NCI-H446 treated with DMSO at 0.1 percent for 48 hours (cell line): Measurements from ENCODE around the gene EIF3A.
"Not testable (repeated sequence)": the region's sequence is repeated elsewhere in the genome, so short reads cannot be mapped to it uniquely, and the experiment has no call there.

ENCODE experiments used
- DNase-seq: peaks from one replicate; lab custom pipeline; 2025; lab: John Stamatoyannopoulos, UW

Gene EIF3A, protein sequence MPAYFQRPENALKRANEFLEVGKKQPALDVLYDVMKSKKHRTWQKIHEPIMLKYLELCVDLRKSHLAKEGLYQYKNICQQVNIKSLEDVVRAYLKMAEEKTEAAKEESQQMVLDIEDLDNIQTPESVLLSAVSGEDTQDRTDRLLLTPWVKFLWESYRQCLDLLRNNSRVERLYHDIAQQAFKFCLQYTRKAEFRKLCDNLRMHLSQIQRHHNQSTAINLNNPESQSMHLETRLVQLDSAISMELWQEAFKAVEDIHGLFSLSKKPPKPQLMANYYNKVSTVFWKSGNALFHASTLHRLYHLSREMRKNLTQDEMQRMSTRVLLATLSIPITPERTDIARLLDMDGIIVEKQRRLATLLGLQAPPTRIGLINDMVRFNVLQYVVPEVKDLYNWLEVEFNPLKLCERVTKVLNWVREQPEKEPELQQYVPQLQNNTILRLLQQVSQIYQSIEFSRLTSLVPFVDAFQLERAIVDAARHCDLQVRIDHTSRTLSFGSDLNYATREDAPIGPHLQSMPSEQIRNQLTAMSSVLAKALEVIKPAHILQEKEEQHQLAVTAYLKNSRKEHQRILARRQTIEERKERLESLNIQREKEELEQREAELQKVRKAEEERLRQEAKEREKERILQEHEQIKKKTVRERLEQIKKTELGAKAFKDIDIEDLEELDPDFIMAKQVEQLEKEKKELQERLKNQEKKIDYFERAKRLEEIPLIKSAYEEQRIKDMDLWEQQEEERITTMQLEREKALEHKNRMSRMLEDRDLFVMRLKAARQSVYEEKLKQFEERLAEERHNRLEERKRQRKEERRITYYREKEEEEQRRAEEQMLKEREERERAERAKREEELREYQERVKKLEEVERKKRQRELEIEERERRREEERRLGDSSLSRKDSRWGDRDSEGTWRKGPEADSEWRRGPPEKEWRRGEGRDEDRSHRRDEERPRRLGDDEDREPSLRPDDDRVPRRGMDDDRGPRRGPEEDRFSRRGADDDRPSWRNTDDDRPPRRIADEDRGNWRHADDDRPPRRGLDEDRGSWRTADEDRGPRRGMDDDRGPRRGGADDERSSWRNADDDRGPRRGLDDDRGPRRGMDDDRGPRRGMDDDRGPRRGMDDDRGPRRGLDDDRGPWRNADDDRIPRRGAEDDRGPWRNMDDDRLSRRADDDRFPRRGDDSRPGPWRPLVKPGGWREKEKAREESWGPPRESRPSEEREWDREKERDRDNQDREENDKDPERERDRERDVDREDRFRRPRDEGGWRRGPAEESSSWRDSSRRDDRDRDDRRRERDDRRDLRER (N-terminal part only)

DNA sequence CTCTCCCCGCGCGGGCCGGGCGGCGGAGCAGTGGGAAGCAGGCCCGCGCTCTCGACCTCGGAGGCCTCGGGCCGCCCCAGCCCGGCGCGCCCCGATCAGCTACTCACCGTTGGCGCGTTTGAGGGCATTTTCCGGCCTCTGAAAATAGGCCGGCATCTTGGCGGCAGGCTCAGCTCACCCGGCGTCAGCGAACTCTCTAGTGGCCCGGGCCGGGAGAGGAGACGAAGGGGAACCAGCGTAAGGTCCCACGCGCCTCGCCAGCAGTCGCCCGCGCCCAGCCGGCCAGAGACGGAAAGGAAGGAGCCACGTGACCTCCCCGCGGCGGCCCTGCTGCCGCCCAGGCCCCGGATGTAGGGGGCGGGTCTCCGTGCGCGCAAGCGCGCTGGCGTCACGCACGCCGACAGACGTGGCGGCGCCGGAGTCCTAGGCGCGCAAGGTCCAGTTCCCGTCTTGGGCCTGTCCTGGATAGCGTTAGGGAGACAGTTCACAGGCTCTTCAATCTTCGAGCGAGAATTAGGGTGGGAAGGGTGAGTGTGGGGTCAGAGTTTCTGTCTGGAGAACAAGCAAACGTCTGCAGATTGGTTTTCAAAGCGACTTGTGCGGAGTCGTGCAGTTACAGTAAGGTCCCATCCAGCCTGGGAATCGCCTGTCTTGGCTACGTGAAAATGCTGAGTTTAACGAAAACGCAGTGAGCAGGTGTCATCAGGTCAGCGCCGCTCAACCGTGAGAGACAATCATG is at the start of gene EIF3A:
EIF3A (minus strand) TSS at position 297 of the 739 bp plus-strand sequence; CDS start at position 156, 141 bp downstream.
- DNase-seq, result peak; percentile 71

DNA sequence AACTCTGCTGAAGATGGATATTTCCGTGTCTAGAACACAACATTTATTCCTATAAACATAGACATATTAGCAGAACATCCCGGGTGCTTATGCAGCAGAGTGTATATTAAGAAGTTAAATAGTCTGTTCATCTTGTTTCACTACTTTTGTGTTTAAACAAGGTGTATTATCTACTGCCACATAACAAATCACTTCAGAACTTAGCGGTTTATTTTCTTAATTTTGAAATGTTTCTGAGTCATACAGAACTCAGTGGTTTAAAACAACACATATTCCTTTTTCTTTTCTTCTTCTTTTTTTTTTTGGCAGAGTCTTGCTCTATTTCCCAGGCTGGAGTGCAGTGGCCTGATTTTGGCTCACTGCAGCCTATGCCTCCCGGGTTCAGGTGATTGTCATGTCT is 49.1 kb upstream of the EIF3A start:
- no peak for DNase-seq

- no peak for DNase-seq
Observed at GRCh38 chr10:119125942-119126341, 45.3 kb upstream of the EIF3A start.

- DNase-seq, result no peak
Observed at GRCh38 chr10:119120875-119121274, 40.3 kb upstream of the EIF3A start.

DNA sequence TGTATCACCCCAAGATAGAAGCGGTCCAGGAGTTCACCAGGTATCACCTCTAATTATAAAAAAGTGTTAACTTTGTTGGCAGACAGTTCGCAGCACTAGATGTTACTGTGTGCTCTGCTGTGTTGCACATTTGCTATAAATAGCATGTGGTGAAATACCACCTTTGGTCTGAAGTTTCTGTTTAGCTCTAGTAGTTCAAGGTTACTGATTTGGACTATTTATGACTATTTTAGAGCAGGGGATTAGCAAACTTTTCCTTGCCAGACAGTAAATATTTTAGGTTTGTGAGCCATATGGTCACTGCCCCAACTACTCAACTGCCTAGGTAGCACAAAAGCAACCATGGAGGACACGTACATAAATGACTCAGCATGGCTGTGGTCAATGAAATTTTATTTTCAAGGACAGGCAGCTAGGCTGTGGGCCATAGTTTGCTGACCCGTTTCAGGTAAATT is 39.8 kb upstream of the EIF3A start:
- DNase-seq, result no peak

DNA sequence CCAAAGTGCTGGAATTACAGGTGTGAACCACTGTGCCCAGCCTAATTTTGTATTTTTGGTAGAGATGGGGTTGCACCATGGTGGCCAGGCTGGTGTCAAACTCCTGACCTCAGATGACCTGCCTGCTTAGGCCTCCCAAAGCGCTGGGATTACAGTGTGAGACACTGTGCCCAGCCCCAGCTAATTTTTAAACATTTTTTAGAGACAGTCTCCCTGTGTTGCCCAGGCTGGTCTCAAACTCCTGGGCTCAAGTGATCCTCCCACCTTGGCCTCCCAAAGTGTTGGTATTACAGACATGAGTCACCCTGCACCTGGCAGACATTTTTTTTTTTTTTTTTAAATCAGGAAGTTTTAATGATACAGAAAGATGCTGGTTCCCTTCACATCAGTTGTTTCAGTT is 38.8 kb upstream of the EIF3A start:
- DNase-seq, result no peak

DNA sequence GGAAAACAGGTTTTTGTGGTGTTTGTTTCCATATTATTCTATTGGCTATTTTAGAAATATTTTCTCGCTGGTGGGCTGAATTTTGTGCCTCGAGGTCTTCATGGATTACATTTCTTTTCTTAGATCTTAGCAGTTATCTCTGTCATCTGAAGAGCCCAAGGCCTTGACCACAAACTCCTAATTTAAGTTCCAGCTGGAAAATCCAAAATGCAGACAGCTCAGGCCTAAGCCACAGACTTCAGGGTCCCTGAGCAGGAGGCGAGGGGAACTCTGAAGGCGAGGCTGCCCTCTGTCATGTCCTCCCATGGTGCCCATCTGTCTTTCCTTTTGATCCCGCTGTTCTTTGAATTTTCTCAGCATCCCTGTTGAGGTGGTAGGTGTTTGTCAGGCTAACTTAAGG is 37.6 kb upstream of the EIF3A start:
- no peak for DNase-seq

DNA sequence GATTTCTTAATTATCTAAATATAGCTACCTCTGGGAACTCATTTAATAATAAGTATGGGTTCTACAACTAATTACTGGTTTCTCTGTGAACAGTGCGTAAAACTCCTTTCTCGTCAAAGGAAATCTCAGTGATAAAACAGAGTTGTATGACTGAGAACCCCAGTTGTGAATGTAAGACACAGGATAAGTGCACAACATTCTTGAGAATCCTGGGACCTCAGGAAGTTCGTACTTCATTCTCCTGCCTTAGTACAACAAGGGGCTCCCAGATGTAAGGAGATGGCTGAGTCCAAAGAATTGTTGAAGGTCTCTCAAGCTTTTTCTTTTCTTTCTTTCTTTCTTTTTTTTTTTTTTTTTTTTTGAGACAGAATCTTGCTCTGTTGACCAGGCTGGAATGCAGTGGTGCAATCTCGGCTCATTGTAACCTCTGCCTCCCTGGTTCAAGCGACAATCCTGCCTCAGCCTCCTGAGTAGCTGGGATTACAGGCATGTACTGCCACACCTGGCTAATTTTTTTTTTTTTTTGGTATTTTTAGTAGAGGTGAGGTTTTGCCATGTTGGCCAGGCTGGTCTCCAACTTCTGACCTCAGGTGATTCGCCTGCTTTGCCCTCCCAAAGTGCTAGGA is 35.8 kb upstream of the EIF3A start:
- DNase-seq, result no peak

DNA sequence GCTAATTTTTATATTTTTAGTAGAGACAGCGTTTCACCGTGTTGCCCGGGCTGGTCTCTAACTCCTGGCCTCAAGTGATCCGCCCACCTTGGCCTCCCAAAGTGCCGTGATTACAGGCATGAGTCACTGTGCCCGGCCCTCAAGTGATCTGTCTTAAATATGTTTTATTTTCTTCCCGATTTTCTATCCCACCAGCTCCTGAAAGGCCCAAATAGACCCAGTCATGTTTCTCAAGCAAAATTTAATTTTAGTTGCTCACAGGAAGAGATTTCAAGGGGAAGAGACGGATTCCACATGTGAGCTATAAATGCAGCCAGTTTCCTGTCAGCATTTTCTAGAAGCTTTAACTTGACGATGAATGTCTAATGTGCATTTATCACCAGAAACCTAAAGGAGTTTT is 35.3 kb upstream of the EIF3A start:
- no peak for DNase-seq

GRCh38 chr10:119113751-119114732 is 33.4 kb upstream of the EIF3A start:
- no peak for DNase-seq

- no peak for DNase-seq
Observed at GRCh38 chr10:119112056-119112455, 31.4 kb upstream of the EIF3A start.

DNA sequence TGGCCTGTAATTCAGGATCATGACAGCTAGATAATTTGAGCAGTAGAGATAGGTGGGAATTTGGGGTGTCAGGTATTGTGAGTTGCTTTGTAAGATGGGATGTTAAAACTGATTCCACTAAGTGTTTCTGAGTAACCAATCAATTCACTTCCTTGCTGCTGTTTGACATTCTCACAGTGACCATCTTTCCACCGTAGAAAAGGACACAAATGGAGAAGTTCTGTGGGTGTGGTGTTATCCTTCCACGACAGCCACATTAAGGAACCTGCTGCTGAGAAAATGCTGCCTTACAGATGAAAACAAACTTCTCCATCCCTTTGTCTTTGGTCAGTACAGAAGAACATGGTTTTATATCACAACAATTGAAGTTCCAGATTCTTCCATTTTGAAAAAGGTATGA is 27.2 kb upstream of the EIF3A start:
- not testable (repeated sequence) for DNase-seq

GRCh38 chr10:119107106-119107505 is 26.5 kb upstream of the EIF3A start:
- not testable (repeated sequence) for DNase-seq

DNA sequence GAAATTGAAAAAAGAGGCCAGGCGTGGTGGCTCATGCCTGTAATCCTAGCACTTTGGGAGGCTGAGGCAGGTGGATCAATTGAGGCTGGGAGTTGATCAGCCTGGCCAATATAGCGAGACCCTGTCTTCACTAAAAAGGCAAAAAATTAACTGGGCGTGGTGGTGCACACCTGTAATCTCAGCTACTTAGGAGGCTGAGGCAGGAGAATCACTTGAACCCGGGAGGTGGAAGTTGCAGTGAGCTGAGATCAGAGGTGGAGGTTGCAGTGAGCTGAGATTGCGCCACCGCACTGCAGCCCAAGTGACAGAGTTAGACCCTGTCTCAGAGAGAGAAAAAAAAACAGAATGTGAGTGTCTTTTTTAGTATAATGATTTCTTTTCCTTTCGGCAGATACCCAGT is 25.3 kb upstream of the EIF3A start:
- DNase-seq, result not testable (repeated sequence)

DNA sequence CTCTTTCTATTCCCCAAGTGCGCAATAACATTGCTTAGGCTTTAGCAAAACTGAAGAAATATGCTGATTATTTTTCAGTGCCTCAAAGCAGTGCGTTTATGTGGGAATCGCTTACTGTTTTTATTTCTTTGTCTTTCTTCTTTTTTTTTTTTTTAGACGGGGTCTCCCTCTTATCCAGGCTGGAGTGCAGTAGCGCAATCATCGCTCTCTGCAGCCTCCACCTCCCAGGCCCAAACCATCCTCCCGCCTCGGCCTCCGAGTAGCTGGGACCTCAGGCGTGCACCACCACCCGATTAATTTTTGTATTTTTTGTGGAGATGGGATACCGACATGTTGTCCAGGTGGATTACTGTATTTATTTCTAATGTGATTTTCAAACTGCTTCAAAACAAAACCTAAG is 24.5 kb upstream of the EIF3A start:
- no peak for DNase-seq

DNA sequence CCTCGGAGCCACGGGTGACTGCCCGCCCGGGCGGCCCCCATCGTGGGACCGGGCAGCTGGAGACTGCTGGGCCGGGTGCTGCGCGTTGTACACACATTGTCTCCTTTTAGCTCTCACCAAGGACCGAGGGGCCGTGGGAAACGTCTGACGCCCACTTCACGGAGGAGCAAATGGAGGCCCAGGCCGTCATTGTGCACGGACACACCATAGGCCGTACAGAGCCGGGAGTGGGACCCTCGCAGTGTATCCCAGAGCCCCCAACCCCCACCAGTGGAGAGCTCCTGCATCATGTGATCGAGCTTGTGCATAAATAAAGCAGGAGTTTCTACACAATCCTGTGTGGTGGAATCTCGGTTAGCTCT is 24.0 kb upstream of the EIF3A start:
- no peak for DNase-seq

DNA sequence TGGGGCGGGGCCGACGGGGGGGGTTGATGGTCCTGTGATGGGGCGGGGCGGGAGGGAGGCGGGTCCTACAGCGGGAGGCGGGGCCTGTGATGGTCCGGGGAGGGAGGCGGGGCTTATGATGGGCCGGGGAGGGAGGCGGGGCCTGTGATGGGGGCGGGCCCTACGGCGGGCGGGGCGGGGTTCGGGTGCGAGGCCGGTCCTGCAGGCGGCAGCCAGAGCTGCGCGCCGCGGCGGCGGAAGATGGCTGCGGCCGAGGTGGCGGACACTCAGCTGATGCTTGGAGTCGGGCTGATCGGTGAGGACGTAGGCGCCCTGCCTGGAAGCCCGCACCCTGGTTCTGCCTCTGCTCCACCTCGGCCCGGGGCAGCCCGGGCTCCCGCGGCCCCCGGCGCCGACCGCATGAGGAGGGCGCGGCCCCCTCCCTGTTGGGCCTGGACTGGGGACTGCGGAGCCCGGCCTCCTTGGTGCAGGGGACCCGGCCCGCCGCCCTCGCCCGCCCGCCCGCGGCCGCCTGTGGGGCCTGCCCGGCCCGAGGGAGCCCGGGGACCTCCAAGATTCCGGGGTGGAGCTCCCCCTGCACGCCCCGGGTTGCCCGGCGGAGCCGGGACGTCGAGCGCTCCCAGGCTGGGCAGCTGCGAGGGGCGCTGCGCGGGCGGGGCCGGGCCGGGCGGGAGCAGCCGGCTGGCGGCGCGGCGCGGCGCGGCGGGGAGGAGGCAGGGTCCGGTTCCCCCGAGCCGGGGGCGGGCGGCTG is 23.5 kb upstream of the EIF3A start, which contains the start of gene DENND10:
DENND10 (plus strand) TSS at position 211 of the 751 bp plus-strand sequence; CDS start at position 241, 30 bp downstream.
- DNase-seq, result peak; percentile 31

DNA sequence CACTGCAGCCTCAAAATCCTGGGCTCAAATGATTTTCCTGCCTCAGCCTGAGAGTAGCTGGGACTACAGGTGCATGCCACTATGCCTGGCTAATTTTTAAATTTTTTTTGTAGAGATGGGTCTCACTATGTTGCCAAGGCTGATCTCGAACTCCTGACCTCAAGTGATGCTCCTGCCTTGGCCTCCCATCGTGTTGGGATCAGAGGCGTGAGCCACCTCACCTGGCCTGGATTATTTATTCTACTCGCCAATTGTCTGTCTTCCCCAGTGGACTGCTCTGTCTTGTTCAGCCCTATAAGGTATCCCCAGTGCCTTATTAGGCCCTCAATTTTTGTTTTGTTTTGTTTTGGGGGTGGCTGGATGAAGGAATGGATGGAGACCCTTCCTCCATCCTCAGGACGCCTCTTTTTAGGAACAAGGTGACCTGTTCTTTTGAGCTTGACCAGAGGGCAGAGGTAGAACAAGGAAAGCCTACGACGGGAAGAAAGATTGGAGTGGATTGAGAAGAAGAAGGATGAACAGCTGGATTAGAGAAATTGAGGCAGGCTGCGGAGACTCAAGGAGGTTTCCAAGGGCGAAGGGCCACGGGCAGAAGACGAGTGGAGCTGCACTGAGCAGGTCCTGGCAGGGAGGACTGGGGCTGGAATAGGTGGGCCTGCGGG is 22.8 kb upstream of the EIF3A start:
- DNase-seq, result no peak
